ENCODE results near the gene CUX1. TPM values are rescaled to one million over a fixed set of nuclear protein-coding genes. Genes with fewer than 3 reads are reported as not detected.
"Not testable (repeated sequence)": the region's sequence is repeated elsewhere in the genome, so short reads cannot be mapped to it uniquely, and the experiment has no call there.

The CUX1 gene
- total RNA-seq, 1 experiment from 2014 or later = 49.8 TPM

- H3K27me3 ChIP-seq (replicated peaks) = no peaks in the 10 kb centered on the region
- no peak overlapping the region for H3K27ac ChIP-seq
- no peaks in the 10 kb centered on the region for H3K9me3 ChIP-seq (replicated peaks)
- H3K36me3 ChIP-seq = peaks cover 29% of the 10 kb centered on the region
- no peak overlapping the region for H3K4me3 ChIP-seq
- DNase-seq (ENCODE audit: low read depth in 1 of 2, low spot score in 2 of 2) = no peak
- no peaks in the 10 kb centered on the region for H3K4me1 ChIP-seq (replicated peaks)
These were observed 96.4 kb downstream of the CUX1 start for GRCh38 chr7:101913851-101914250.

GRCh38 chr7:101915000-101915399, 97.6 kb downstream of the CUX1 start:
- no peak for DNase-seq (ENCODE audit: low read depth in 1 of 2, low spot score in 2 of 2)
- no peaks in the 10 kb centered on the region for H3K4me1 ChIP-seq (replicated peaks)
- H3K27ac ChIP-seq = no peak overlapping the region
- H3K36me3 ChIP-seq = peaks cover 38% of the 10 kb centered on the region
- no peaks in the 10 kb centered on the region for H3K9me3 ChIP-seq (replicated peaks)
- no peaks in the 10 kb centered on the region for H3K27me3 ChIP-seq (replicated peaks)
- H3K4me3 ChIP-seq = no peak overlapping the region

- Histone ChIP-seq H3K9me3 (replicated peaks) (no peaks in the 10 kb centered on the region), H3K36me3 (peaks cover 38% of the 10 kb centered on the region), H3K27ac (no peak overlapping the region), H3K27me3 (replicated peaks) (no peaks in the 10 kb centered on the region), H3K4me3 (no peak overlapping the region), H3K4me1 (replicated peaks) (no peaks in the 10 kb centered on the region)
- no peak for DNase-seq (ENCODE audit: low read depth in 1 of 2, low spot score in 2 of 2)
These were observed 98.8 kb downstream of the CUX1 start for GRCh38 chr7:101916041-101916800.

DNA sequence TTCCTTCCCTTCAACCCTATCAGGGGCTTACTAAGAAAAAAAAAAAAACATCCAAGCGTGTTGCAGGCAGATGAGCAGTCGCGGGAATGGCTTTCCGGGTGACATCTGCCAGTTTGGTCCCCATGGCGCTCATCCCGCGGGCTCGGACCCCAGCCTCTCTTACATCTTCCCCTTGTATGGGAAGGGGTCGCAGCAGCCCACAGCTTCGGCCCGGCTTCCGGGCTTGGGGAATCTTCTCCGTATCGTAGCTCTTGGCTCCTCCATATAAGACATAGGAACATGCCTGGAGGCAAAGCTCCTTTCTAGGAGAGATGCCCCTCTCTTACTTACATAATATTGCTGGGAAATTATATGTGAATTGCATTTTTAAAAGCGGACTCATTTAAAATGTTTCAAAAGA, 99.5 kb downstream of the CUX1 start:
- no peaks in the 10 kb centered on the region for H3K9me3 ChIP-seq (replicated peaks)
- DNase-seq (ENCODE audit: low read depth in 1 of 2, low spot score in 2 of 2) = no peak
- H3K27ac ChIP-seq = no peak overlapping the region
- H3K4me3 ChIP-seq = no peak overlapping the region
- H3K27me3 ChIP-seq (replicated peaks) = no peaks in the 10 kb centered on the region
- H3K4me1 ChIP-seq (replicated peaks) = no peaks in the 10 kb centered on the region
- H3K36me3 ChIP-seq = peaks cover 38% of the 10 kb centered on the region

GRCh38 chr7:101917566-101917965, 100.1 kb downstream of the CUX1 start:
- no peaks in the 10 kb centered on the region; the same call in 1 of the 2 replicates for H3K4me1 ChIP-seq (replicated peaks)
- H3K4me3 ChIP-seq = no peak overlapping the region
- no peaks in the 10 kb centered on the region for H3K27me3 ChIP-seq (replicated peaks)
- no peak overlapping the region for H3K27ac ChIP-seq
- peaks cover 38% of the 10 kb centered on the region for H3K36me3 ChIP-seq
- no peak for DNase-seq (ENCODE audit: low read depth in 1 of 2, low spot score in 2 of 2)
- no peaks in the 10 kb centered on the region for H3K9me3 ChIP-seq (replicated peaks)

- no peak overlapping the region for H3K4me3 ChIP-seq
- H3K36me3 ChIP-seq = peaks cover 38% of the 10 kb centered on the region
- H3K27ac ChIP-seq = no peak overlapping the region
- no peaks in the 10 kb centered on the region for H3K27me3 ChIP-seq (replicated peaks)
- H3K9me3 ChIP-seq (replicated peaks) = no peaks in the 10 kb centered on the region
- peaks cover 8% of the 10 kb centered on the region for H3K4me1 ChIP-seq (replicated peaks)
- no peak for DNase-seq (ENCODE audit: low read depth in 1 of 2, low spot score in 2 of 2)
These were observed 101.0 kb downstream of the CUX1 start for GRCh38 chr7:101918426-101918825.

GRCh38 chr7:101919363-101920115, 102.1 kb downstream of the CUX1 start:
- Histone ChIP-seq H3K4me3 (no peak overlapping the region), H3K9me3 (replicated peaks) (no peaks in the 10 kb centered on the region), H3K27ac (no peak overlapping the region), H3K4me1 (replicated peaks) (peaks cover 19% of the 10 kb centered on the region), H3K27me3 (replicated peaks) (no peaks in the 10 kb centered on the region), H3K36me3 (peaks cover 42% of the 10 kb centered on the region)
- DNase-seq (ENCODE audit: low read depth in 1 of 2, low spot score in 2 of 2) = no peak

DNA sequence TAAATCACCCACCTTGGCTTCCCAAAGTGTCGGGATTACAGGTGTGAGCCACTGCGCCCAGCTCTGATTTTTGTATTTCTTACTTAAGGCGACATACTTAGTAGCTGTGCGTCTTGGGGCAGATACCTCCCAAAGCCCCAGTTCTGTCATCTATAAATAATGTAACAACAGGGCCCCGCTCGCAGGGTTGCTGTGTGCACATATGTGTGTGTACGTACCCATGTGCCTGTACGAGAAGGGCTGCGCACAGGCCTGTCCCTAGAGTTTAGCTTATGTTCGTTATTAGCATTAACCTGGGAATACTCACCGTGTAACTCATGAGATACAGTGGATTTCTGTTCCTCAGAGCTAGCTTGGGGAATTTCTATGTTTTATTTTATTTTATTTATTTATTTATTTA, 103.6 kb downstream of the CUX1 start:
- DNase-seq (ENCODE audit: low read depth in 1 of 2, low spot score in 2 of 2) = no peak
- Histone ChIP-seq H3K4me3 (no peak overlapping the region), H3K4me1 (replicated peaks) (peaks cover 23% of the 10 kb centered on the region), H3K27me3 (replicated peaks) (no peaks in the 10 kb centered on the region), H3K36me3 (peaks cover 38% of the 10 kb centered on the region), H3K9me3 (replicated peaks) (no peaks in the 10 kb centered on the region), H3K27ac (no peak overlapping the region)

GRCh38 chr7:101921546-101922489, 104.4 kb downstream of the CUX1 start:
- not testable (repeated sequence) for H3K27me3 ChIP-seq (replicated peaks); DNase-seq (ENCODE audit: low read depth in 1 of 2, low spot score in 2 of 2)
- H3K36me3 ChIP-seq = peaks cover 39% of the 10 kb centered on the region

DNA sequence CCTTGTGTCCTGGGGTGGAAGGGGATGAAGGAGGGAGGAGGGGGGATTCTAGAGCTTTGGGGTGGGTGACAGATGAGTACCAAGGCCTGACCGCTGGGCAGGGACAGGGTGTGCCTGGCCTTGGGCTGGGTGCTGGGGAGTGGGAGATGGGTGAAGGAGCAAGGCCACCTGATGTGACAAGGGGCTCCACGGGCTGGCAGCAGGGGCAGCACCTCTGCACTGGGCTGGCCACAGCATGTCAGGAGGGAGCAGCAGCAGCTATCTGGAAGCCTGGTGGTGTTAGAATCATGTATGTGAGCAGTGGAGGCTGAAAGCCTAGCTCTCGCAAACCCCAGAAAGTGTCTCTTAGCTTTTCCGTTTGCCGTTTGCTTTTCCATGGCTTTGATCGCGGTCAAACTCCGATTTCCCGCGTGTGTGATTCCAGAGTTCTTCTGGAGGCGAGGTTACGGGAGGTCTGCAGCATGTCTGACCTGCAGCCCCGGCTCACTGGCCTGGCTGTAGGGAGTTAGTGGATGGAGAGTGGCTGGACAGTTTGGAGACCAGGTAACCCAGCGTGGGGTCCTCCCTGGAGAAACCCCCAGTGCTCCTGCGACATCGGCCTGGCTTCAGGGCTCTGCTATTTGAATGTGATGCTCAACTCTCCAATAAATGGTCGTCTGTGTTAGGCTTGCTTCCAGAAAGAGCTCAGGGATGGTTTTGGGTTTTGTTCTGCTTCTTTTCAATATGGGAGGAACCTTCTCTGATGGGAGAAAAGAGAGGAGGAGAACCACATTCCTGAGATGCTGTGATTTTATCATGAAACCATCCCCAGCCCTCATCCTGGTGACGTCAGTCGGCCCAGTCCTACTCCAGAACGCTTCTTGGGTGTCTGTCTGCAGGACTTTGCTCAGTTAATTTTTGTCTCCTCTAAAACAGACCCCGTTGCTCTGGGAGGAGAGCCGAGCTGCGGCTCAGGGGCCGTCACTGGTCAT, 105.5 kb downstream of the CUX1 start:
- peaks cover 23% of the 10 kb centered on the region for H3K4me1 ChIP-seq (replicated peaks)
- peak overlapping the region; percentile 57; the same call in 1 of the 2 replicates for H3K27ac ChIP-seq
- H3K4me3 ChIP-seq = no peak overlapping the region
- H3K27me3 ChIP-seq (replicated peaks) = no peaks in the 10 kb centered on the region
- DNase-seq (ENCODE audit: low read depth in 1 of 2, low spot score in 2 of 2) = peak in 1 of 2 experiments; percentile 18
- peaks cover 29% of the 10 kb centered on the region for H3K36me3 ChIP-seq
- no peaks in the 10 kb centered on the region for H3K9me3 ChIP-seq (replicated peaks)

More at GRCh38 chr7:101921546-101922489, 104.4 kb downstream of the CUX1 start:
- not testable (repeated sequence) for H3K4me3 ChIP-seq; H3K27ac ChIP-seq; H3K9me3 ChIP-seq (replicated peaks)
- peaks cover 23% of the 10 kb centered on the region for H3K4me1 ChIP-seq (replicated peaks)

DNA sequence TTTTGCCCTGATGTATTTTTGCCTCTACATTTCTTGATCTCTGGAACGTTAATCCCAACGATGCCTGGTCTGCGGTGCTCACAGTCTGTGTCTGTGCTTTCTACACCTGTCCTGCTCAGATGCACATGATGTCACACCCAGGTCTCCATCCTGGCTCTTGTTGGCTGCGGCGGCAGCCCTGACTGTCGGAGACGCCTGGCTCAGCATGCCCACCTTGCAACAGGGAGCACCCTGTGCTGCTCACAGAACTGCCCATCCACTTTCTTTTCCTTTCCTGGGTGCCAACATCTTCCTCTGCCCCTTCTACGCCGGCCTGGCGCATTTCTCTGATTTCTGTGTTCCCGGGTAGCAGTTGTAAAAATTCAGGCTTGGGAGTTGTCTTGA, 106.2 kb downstream of the CUX1 start:
- no peaks in the 10 kb centered on the region for H3K27me3 ChIP-seq (replicated peaks)
- H3K27ac ChIP-seq = peak overlapping the region; percentile 57
- H3K9me3 ChIP-seq (replicated peaks) = no peaks in the 10 kb centered on the region
- H3K36me3 ChIP-seq = peaks cover 24% of the 10 kb centered on the region
- no peak for DNase-seq (ENCODE audit: low read depth in 1 of 2, low spot score in 2 of 2)
- H3K4me1 ChIP-seq (replicated peaks) = peaks cover 23% of the 10 kb centered on the region
- no peak overlapping the region for H3K4me3 ChIP-seq

DNA sequence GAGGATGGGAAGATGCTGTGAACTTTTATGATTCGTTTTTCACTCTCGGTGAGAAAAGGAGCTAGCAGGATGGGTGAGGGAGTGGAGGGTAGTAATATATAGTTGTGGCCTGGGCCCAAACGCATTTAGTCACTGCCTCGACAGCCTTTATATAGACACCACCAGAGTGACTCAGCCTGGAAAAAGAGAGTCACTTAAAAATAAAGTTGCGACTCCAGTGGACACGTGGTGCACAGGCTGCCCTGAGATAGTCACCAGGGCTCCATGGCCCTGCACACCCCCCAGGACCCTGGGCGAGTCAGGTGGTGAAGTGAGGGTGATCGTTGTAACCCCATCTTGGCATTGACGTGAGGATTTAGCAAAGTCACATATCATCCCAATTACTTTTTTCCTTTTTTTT, 106.7 kb downstream of the CUX1 start:
- peaks cover 18% of the 10 kb centered on the region for H3K36me3 ChIP-seq
- no peaks in the 10 kb centered on the region for H3K9me3 ChIP-seq (replicated peaks)
- peak; percentile 46 to 64 for DNase-seq (ENCODE audit: low read depth in 1 of 2, low spot score in 2 of 2)
- H3K27ac ChIP-seq = peak overlapping the region; percentile 57
- H3K4me3 ChIP-seq = no peak overlapping the region
- H3K4me1 ChIP-seq (replicated peaks) = peaks cover 23% of the 10 kb centered on the region
- H3K27me3 ChIP-seq (replicated peaks) = no peaks in the 10 kb centered on the region

Data from SJSA1 (cell line).